Glutamatergic neuron (in vitro differentiated cells): ENCODE results near the gene ACBD5. TPM values are rescaled to one million over a fixed set of nuclear protein-coding genes. Genes with fewer than 3 reads are reported as not detected.
"Not testable (repeated sequence)": the region's sequence is repeated elsewhere in the genome, so short reads cannot be mapped to it uniquely, and the experiment has no call there.

Experiments used
- DNase-seq: peaks from one replicate; pipeline ENCODE4 v3.0.0; 2022
- H3K27ac Mint-ChIP-seq: one replicate; pipeline ENCODE4 v1.8.0; 2020; ENCODE audit warnings: mild to moderate bottlenecking, mixed read lengths, inconsistent platforms; ENCODE audit not compliant: unreplicated experiment
- H3K27me3 Mint-ChIP-seq: one replicate; pipeline ENCODE4 v1.8.0; 2020; ENCODE audit warnings: mild to moderate bottlenecking, moderate library complexity, mixed read lengths, inconsistent platforms; ENCODE audit not compliant: unreplicated experiment
- H3K36me3 Mint-ChIP-seq: one replicate; pipeline ENCODE4 v1.8.0; 2020; ENCODE audit warnings: mild to moderate bottlenecking, mixed read lengths, inconsistent platforms; ENCODE audit not compliant: unreplicated experiment
- H3K4me1 Mint-ChIP-seq: one replicate; pipeline ENCODE4 v1.8.0; 2020; ENCODE audit warnings: mild to moderate bottlenecking, low read depth, mixed read lengths, inconsistent platforms; ENCODE audit not compliant: unreplicated experiment
- H3K4me3 Mint-ChIP-seq: one replicate; pipeline ENCODE4 v1.8.0; 2020; ENCODE audit warnings: mild to moderate bottlenecking, mixed read lengths, inconsistent platforms; ENCODE audit not compliant: unreplicated experiment
- H3K9me3 Mint-ChIP-seq: one replicate; pipeline ENCODE4 v1.8.0; 2020; ENCODE audit warnings: mild to moderate bottlenecking, moderate library complexity, mixed read lengths, inconsistent platforms; ENCODE audit not compliant: unreplicated experiment
- total RNA-seq: library from RNA; stranded (reverse); fragmentation: NEBNext Ultra II Directional; extraction: Animal tissue kit (Norgen Biotek cat#: 25700); gene quantifications from one replicate; pipeline ENCODE4 v1.2.1, GENCODE V29; 2021; ENCODE audit not compliant: unreplicated experiment
- TF ChIP-seq, protein P1 (sequence below): fragments of 200-600 bp; sonication (generic); IDR thresholded peaks from one replicate; pipeline ENCODE4 v1.5.0; 2021; ENCODE audit not compliant: partially characterized antibody, unreplicated experiment

ACBD5 gene
- total RNA-seq, 1 donor from 2014 or later = 27.0 TPM

DNA sequence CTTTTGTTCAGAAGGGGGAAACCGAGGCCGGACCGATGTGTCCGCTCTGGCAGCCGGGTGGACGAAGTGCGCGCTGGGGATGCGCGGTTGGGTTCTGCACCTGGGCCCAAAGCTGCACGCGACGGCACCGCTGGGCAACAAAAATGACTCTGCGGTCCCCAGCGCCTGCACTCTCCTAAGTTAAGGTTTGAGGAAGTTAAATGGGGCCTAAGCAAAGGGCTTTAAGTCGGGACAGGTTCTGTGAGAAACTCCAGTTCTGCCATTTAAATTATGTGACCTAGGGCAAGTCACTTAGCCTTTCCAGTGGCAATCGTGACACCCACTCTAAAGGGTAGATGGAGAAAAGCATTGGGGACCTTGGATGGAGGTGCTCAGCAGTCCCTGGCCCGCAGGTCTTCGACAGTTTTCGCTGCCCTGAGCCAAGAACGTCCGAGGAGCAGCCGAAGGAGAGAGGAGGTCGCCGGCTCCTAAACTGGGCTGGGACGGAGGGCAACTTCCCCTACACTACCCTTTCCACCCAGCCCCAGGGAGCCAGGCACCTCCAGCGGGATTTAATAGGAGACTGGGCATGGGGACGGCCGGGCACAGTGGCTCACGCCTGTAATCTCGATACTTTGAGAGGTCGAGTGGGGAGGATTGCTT, 534 bp upstream of the ACBD5 start:
- peak; percentile 33 for DNase-seq
- H3K36me3 Mint-ChIP-seq = no peaks in the 10 kb centered on the region
- peak overlapping the region; percentile 98 for H3K27ac Mint-ChIP-seq
- H3K4me1 Mint-ChIP-seq = peaks cover 16% of the 10 kb centered on the region
- peaks cover 12% of the 10 kb centered on the region for H3K27me3 Mint-ChIP-seq
- H3K9me3 Mint-ChIP-seq = peaks cover 23% of the 10 kb centered on the region
- H3K4me3 Mint-ChIP-seq = peak overlapping the region; percentile 91
- TF ChIP-seq, protein P1, sequence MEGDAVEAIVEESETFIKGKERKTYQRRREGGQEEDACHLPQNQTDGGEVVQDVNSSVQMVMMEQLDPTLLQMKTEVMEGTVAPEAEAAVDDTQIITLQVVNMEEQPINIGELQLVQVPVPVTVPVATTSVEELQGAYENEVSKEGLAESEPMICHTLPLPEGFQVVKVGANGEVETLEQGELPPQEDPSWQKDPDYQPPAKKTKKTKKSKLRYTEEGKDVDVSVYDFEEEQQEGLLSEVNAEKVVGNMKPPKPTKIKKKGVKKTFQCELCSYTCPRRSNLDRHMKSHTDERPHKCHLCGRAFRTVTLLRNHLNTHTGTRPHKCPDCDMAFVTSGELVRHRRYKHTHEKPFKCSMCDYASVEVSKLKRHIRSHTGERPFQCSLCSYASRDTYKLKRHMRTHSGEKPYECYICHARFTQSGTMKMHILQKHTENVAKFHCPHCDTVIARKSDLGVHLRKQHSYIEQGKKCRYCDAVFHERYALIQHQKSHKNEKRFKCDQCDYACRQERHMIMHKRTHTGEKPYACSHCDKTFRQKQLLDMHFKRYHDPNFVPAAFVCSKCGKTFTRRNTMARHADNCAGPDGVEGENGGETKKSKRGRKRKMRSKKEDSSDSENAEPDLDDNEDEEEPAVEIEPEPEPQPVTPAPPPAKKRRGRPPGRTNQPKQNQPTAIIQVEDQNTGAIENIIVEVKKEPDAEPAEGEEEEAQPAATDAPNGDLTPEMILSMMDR = no peak

DNA sequence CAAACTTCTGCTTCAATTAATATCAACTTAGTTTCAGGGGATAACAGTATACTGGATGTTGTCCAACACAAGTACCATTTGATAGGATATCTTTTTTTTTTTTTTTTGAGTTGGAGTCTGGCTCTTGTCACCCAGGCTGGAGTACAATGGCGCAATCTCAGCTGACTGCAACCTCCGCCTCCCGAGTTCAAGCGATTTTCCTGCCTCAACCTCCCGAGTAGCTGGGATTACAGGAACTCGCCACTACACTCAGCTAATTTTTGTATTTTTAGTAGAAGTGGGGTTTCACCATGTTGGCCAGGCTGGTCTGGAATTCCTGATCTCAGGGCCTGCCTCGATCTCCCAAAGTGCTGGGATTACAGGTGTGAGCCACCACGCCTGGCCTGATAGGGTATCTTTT, 3.1 kb downstream of the ACBD5 start:
- H3K27ac Mint-ChIP-seq = not testable (repeated sequence)

DNA sequence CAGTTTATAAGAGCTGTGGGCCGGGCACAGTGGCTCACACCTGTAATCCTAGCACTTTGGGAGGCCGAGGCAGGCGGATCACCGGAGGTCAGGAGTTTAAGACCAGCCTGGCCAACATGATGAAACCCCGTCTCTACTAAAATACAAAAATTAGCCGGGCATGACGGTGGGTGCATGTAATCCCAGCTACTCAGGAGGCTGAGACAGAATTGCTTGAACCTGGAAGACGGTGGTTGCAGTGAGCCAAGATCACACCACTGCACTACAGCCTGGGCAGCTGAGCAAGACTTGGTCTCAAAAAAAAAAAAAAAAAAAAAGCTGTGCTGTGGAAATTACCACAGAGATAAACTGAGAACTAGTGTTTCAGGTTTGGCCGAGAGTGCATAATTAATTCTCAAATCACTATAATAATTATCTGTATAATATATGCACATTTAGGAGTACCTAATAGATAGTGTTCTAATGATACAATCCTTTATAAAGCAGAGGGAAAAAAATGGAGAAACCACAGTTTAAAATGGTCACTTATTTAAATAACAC, 3.9 kb downstream of the ACBD5 start:
- peaks cover 12% of the 10 kb centered on the region for H3K9me3 Mint-ChIP-seq
- H3K4me1 Mint-ChIP-seq, H3K27me3 Mint-ChIP-seq, H3K4me3 Mint-ChIP-seq, H3K36me3 Mint-ChIP-seq, DNase-seq, H3K27ac Mint-ChIP-seq: not testable (repeated sequence)

More for the DNA sequence above, 3.1 kb downstream of the ACBD5 start:
- H3K27me3 Mint-ChIP-seq, H3K36me3 Mint-ChIP-seq, H3K4me3 Mint-ChIP-seq, H3K4me1 Mint-ChIP-seq, DNase-seq: not testable (repeated sequence)
- H3K9me3 Mint-ChIP-seq = peaks cover 17% of the 10 kb centered on the region

DNA sequence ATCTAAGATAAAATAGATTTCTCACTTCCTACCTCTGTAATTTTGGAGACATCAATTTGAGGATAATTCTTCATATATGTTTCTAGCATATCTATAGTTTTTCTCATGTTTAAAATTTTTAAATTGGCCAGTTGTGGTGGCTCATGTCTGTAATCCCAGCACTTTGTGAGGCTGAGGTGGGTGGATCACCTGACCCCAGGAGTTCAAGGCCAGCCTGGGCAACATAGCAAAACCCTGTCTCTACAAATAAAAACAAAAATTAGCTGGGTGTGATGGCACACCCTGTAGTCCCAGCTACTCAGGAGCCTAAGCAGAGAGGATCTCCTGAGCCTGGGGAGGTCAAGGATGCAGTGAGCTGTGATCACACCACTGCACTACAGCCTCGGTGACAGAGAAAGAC, 4.9 kb downstream of the ACBD5 start:
- H3K9me3 Mint-ChIP-seq = peaks cover 4% of the 10 kb centered on the region
- no peak overlapping the region for H3K4me3 Mint-ChIP-seq
- H3K27me3 Mint-ChIP-seq = no peaks in the 10 kb centered on the region
- H3K36me3 Mint-ChIP-seq = no peaks in the 10 kb centered on the region
- TF ChIP-seq, protein P1 = no peak
- DNase-seq = no peak
- no peak overlapping the region for H3K27ac Mint-ChIP-seq
- H3K4me1 Mint-ChIP-seq = peaks cover 4% of the 10 kb centered on the region

DNA sequence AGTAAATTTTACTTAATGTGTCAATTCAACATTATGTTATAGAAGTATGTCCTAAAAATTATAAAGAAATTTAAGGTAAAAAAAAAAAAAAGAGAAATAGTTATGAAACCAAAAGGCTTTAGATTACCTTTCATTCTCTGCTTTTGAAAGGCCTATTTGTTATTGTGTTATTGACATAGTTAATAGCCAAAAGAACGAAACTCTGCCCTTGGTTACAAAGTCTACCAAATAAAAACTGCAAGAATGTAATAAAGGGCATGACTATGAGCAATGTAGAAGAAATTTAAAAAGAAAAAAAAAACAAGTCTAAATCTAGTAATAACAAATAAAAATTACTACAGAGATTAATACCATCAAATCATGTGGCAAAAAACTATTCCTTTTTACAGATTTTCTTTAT, 10.6 kb downstream of the ACBD5 start:
- no peak for DNase-seq
- H3K4me3 Mint-ChIP-seq = no peak overlapping the region

More for the DNA sequence above, 10.6 kb downstream of the ACBD5 start:
- TF ChIP-seq, protein P1 = no peak
- Mint-ChIP-seq H3K4me1 (no peaks in the 10 kb centered on the region), H3K9me3 (no peaks in the 10 kb centered on the region), H3K36me3 (no peaks in the 10 kb centered on the region), H3K27ac (no peak overlapping the region), H3K27me3 (no peaks in the 10 kb centered on the region)
